Stimulated activated naive CD8-positive, alpha-beta T cell treated with anti-CD3 and anti-CD28 coated beads, Interleukin-15, amount 100 ng/mL, for 72 hours (primary cell): ENCODE results near the gene BEND6.
"Not testable (repeated sequence)": the region's sequence is repeated elsewhere in the genome, so short reads cannot be mapped to it uniquely, and the experiment has no call there.

ENCODE experiments used
- ATAC-seq: fragments of 150-1000 bp; cut with Tn5 transposase; 2 replicates; pipeline ENCODE4 v1.10.0; 2021; ENCODE audit warnings: mild to moderate bottlenecking, moderate library complexity
- DNase-seq, 2 donors: peaks; one replicate each; pipeline ENCODE4 v3.0.0; 2021 to 2022
- H3K27ac Mint-ChIP-seq, 2 donors: one replicate each; pipeline ENCODE4 v1.8.0; 2022; ENCODE audit warnings: mild to moderate bottlenecking in 2 of 2, mixed read lengths in 2 of 2, moderate library complexity in 2 of 2
- H3K27me3 Mint-ChIP-seq: one replicate; pipeline ENCODE4 v1.8.0; 2022; ENCODE audit warnings: mixed read lengths
- H3K4me1 Mint-ChIP-seq: one replicate; pipeline ENCODE4 v1.8.0; 2022; ENCODE audit warnings: mild to moderate bottlenecking, mixed read lengths
- H3K4me3 Mint-ChIP-seq, 2 donors: one replicate each; pipeline ENCODE4 v1.8.0; 2022; ENCODE audit warnings: mild to moderate bottlenecking in 2 of 2, mixed read lengths in 2 of 2, moderate library complexity in 1 of 2
- H3K9me3 Mint-ChIP-seq, 2 donors: one replicate each; pipeline ENCODE4 v1.8.0; 2022; ENCODE audit warnings: mixed read lengths in 2 of 2

The BEND6 gene

DNA sequence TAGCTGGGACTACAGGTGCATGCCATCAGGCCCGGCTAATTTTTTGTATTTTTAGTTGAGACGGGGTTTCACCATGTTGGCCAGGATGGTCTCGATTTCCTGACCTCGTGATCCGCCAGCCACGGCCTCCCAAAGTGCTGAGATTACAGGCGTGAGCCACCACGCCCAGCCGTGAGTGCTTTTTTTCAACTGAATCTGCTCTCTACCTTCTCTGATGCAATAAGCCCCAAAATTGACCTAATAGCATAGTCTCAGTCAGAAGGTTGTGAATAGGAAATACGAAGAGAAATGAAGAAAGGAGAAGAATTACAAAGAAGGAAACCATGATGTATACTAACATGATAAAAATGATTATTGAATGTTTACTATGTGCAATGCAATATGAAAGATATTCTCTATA, 33.2 kb downstream of the BEND6 start:
- DNase-seq (no peak), ATAC-seq (no peak)
- Mint-ChIP-seq H3K27ac (no peak overlapping the region), H3K4me3 (no peak overlapping the region), H3K4me1 (no peaks in the 10 kb centered on the region), H3K27me3 (peaks cover 28% of the 10 kb centered on the region), H3K9me3 (no peaks in the 10 kb centered on the region)

DNA sequence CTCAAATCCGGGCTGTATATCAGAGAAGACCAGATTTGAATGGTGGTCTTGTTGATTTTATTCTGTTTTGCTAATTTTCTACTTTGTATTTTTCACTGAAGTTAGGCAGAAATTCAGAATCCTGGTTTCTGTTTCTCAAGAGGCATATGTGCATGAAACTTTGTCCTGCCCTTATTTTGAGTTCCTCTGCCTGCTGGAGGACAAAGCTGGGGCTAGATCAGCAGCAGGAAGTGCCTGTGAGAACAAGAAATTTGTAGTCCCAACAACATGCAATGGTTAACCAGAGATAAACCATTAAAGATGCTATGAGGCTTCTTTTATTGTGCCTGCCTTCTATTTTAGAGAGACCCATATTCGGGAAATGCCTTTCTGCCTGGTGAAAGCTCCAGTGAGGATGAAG, 37.1 kb downstream of the BEND6 start:
- no peak for ATAC-seq
- no peak overlapping the region for H3K27ac Mint-ChIP-seq
- no peaks in the 10 kb centered on the region for H3K4me1 Mint-ChIP-seq
- H3K4me3 Mint-ChIP-seq = no peak overlapping the region
- H3K27me3 Mint-ChIP-seq = peaks cover 24% of the 10 kb centered on the region
- no peaks in the 10 kb centered on the region for H3K9me3 Mint-ChIP-seq
- DNase-seq = no peak

DNA sequence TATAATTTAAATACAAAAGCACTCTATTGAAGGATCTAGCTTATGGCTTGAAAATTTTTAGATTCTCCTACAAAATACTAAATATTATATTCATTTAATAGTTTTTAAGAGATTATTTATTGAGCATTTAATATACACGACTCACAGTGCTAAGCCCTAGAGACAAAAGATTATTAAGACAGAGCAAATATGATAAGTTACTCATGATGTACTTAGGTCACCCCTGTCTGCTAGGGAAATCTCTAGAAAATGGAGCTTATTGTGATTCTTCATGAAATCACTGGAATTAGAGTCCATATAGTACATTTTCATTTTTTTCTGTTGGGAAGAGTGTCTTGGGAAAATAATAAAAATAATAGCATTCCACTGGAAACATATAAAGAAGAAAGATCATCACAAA, 37.8 kb downstream of the BEND6 start:
- H3K27ac Mint-ChIP-seq = peak overlapping the region in 1 of 2 donors; percentile 54
- H3K27me3 Mint-ChIP-seq = peaks cover 29% of the 10 kb centered on the region
- DNase-seq (no peak), ATAC-seq (no peak)
- no peak overlapping the region for H3K4me3 Mint-ChIP-seq
- H3K4me1 Mint-ChIP-seq = no peaks in the 10 kb centered on the region
- H3K9me3 Mint-ChIP-seq = no peaks in the 10 kb centered on the region

DNA sequence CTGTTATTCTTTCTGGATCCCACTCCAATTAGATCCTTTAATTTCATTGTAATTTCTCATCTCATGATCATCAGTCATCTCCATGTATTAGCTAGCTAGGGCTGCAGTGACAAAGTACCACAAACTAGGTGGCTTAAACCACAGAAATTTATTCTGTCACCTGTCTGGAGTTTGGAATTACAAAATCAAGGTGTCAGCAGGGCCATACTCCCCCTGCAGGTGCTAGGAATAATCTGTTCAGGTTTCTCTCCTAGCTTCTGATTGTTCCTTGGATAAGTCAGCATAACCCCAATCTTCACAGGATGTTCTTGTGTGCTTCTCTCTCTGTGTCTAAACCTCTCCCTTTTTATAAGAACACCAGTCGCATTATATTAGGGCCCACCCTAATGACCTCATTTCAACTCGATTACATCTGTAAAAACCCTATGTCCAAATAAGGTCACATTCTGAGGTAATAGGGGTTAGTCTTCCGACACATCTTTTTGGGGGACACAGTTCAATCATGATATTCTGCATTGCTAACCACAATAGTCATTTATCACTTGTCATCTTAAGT, 40.5 kb downstream of the BEND6 start:
- peaks cover 0 to 6% of the 10 kb centered on the region in 2 donors for H3K9me3 Mint-ChIP-seq
- ATAC-seq (no peak), DNase-seq (no peak)
- H3K27me3 Mint-ChIP-seq = peaks cover 19% of the 10 kb centered on the region
- no peak overlapping the region for H3K4me3 Mint-ChIP-seq
- no peaks in the 10 kb centered on the region for H3K4me1 Mint-ChIP-seq
- no peak overlapping the region for H3K27ac Mint-ChIP-seq

DNA sequence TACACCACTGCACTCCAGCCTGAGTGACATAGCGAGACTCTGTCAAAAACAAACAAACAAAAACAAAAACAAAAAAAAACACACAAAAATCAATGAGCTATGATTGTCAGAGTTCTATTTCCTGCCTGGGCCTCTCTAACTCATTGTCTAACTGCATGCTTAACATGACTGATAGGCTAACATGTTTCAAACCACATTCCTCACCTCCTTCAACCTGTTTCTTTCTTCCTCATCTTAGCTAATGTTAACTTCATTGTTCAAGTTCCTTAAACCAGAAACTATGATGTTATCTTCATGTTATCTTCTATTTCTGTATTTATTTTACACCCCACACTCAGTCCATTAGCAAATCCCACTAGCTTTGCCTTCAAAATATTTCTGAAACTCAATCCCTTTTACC, 41.5 kb downstream of the BEND6 start:
- Mint-ChIP-seq H3K9me3 (peaks cover 0 to 6% of the 10 kb centered on the region in 2 donors), H3K4me3 (no peak overlapping the region), H3K27me3 (peaks cover 17% of the 10 kb centered on the region), H3K4me1 (no peaks in the 10 kb centered on the region), H3K27ac (no peak overlapping the region)
- DNase-seq = no peak
- ATAC-seq = no peak

DNA sequence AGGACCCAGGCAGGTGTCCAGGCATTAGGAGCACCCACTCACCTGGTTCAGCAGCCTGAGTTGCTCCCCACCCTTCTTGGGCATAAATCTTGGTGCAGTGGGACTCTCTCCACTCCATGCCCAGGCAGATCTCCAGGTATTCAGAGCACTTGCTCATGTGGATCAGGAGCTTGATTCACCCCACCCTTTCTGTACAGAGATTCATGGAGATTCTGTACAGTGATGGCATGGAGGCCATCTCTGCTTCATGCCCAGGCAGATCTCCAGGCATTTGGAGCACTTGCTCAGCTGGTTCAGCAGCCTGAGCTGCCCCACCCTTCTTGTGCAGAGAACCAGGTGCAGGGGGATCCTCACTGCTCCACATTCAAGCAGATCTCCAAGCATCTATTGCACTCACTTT, 44.1 kb downstream of the BEND6 start:
- no peak for DNase-seq
- peaks cover 0 to 6% of the 10 kb centered on the region in 2 donors for H3K9me3 Mint-ChIP-seq
- no peak overlapping the region for H3K27ac Mint-ChIP-seq
- H3K27me3 Mint-ChIP-seq = peaks cover 23% of the 10 kb centered on the region
- no peak overlapping the region for H3K4me3 Mint-ChIP-seq
- no peak for ATAC-seq
- no peaks in the 10 kb centered on the region for H3K4me1 Mint-ChIP-seq

DNA sequence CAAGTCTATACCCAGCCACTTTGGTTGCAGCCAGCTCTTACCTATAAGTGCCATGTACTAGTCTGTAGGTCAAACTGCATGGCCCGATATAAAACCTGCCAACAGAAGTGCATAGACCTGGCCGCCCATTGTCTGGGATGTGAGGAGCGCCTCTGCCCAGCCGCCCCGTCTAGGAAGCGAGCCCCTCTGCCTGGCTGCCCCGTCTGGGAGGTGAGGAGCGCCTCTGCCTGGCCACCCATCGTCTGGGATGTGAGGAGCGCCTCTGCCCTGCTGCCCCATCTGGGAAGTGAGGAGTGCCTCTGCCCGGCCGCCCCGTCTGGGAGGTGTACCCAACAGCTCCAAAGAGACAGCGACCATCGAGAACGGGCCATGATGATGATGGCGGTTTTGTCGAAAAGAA, 44.8 kb downstream of the BEND6 start:
- H3K4me1 Mint-ChIP-seq, ATAC-seq, H3K4me3 Mint-ChIP-seq, H3K9me3 Mint-ChIP-seq, DNase-seq: not testable (repeated sequence)
- peak overlapping the region in 1 of 2 donors; percentile 34 for H3K27ac Mint-ChIP-seq
- H3K27me3 Mint-ChIP-seq = peaks cover 23% of the 10 kb centered on the region

DNA sequence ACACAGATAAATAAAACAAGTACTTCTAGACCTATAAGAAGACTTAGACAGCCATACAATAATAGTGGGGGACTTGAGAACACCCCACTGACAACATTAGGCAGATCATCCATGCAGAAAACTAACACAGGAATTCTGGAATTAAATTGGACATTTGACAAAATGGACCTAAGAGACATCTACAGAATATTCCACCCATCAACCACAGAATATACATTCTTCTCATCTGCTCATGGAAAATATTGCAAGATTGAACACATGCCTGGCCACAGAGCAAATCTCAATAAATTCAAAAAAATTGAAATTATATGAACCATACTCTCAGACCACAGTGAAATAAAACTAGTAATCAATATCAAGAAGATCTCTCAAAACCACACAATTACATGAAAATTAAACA, 47.3 kb downstream of the BEND6 start:
- peaks cover 0 to 6% of the 10 kb centered on the region in 2 donors for H3K9me3 Mint-ChIP-seq
- no peaks in the 10 kb centered on the region for H3K4me1 Mint-ChIP-seq
- H3K27ac Mint-ChIP-seq = no peak overlapping the region
- peaks cover 20% of the 10 kb centered on the region for H3K27me3 Mint-ChIP-seq
- ATAC-seq = no peak
- DNase-seq = no peak
- no peak overlapping the region for H3K4me3 Mint-ChIP-seq

DNA sequence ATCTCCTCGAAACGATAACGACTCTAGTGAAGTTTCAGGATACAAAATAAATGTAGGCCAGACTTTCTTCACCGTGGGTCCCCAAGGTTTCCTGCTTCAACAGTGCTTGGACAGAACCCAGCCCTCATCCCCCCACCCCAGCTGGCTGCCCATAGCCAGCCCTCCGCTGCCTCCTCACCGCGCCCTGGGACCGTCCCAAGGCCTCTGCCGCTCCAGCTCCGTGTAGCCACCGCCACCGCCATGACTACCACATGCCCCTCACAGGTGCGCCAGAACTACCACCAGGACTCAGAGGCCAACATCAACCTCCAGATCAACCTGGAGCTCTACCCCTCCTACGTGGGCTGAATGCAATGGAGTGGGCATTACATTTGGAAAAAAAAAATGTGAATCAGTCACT, 49.4 kb downstream of the BEND6 start:
- Mint-ChIP-seq H3K27ac (no peak overlapping the region), H3K9me3 (no peaks in the 10 kb centered on the region), H3K27me3 (peaks cover 16% of the 10 kb centered on the region), H3K4me3 (no peak overlapping the region), H3K4me1 (no peaks in the 10 kb centered on the region)
- DNase-seq (no peak), ATAC-seq (no peak)

DNA sequence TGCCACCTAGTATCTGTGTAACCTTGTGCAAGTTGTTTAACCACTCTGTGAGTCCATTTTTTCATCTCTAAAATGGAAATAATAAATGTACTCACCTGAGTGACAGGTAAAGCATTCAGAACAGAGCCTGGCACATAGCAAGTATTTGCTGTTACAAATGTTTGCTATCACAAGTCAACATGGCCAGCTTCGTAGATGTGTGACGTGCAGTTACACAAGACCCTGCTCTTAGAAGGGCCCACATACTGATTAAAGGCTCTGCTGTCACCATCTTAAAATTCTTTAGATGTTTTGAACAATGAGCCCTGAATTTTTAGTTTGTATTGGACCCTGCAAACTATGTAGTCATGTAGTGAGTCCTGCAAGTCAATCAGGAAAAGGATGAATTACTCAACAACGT, 51.2 kb downstream of the BEND6 start:
- Mint-ChIP-seq H3K27me3 (peaks cover 23% of the 10 kb centered on the region), H3K27ac (no peak overlapping the region), H3K9me3 (no peaks in the 10 kb centered on the region), H3K4me1 (no peaks in the 10 kb centered on the region), H3K4me3 (no peak overlapping the region)
- DNase-seq (no peak), ATAC-seq (no peak)

DNA sequence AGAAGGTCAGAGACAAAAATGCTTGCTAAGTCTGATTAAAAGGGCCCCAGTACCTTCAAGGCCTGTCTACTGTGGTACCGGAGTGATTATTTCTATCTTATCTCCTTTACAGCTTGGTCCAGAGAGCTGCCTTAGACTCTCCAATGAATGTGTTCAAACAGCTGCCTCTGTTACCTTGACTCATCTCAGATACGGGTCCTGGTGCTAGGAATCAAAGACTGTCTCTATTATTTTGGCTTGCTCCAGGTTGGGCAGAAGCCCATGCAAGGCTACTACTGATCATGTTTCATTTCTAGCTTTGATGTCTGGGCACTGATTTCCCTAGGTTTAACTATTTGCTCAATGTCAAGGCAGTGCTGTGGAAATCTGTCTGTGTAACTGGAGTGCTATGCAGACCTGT, 53.2 kb downstream of the BEND6 start:
- ATAC-seq, DNase-seq, H3K9me3 Mint-ChIP-seq, H3K4me1 Mint-ChIP-seq, H3K4me3 Mint-ChIP-seq, H3K27ac Mint-ChIP-seq: not testable (repeated sequence)
- H3K27me3 Mint-ChIP-seq = peaks cover 16% of the 10 kb centered on the region

DNA sequence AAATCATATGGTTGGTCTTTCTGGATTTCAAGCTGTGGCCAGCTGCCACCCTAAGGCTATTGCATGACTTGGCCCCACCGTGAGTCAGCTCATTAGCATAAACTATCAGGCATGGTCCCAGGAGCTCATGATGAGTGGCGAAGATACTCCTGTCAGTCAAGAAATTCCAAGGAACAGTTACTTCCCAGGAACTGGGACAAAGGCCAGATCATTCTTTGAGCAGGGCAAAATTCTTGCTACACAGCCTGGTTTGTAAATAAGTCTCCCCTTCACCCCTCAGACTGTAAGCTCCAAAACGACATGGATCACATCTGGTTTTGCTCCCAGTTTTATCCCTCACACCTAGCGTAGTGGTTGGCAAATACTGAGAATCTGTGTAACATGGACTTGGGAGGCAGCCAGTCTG, 58.6 kb downstream of the BEND6 start:
- peaks cover 14% of the 10 kb centered on the region for H3K27me3 Mint-ChIP-seq
- DNase-seq = no peak
- H3K4me1 Mint-ChIP-seq = no peaks in the 10 kb centered on the region
- ATAC-seq = no peak
- no peaks in the 10 kb centered on the region for H3K9me3 Mint-ChIP-seq
- no peak overlapping the region for H3K4me3 Mint-ChIP-seq
- no peak overlapping the region for H3K27ac Mint-ChIP-seq

DNA sequence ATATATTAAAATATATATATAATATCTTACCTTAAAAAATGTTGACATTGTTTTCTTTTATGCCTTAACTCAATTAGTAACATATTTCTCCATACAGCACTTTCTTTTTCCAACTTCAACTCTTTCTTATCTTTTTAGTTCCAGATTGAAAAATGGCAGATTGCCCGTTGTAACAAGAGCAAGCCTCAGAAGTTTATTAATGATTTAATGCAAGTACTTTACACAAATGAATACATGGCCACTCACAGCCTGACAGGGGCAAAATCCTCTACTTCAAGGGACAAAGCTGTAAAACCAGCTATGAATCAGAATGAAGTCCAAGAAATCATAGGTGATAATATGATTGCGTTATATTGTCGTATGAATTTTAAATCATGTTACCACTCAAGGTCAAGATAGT, 62.2 kb downstream of the BEND6 start:
- DNase-seq = no peak
- Mint-ChIP-seq H3K9me3 (no peaks in the 10 kb centered on the region), H3K27me3 (peaks cover 7% of the 10 kb centered on the region), H3K4me3 (no peak overlapping the region), H3K4me1 (no peaks in the 10 kb centered on the region), H3K27ac (no peak overlapping the region)
- ATAC-seq = no peak

DNA sequence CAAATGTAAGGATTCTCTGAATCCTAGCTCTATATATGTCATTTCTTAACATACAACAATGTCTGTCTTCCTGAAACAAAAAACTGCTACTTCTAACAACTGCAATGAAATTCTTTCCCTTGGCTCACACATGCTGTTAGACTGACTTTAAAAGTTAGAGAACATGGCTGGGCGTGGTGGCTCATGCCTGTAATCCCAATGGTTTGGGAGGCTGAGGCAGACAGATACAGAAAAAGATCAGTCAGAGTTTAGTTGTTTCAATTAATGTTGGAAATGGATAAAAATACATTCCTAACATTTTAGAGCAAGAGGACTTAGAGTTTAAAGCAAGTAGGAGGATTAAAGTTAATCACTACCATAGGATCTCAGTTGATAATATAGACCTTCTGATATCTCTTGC, 62.9 kb downstream of the BEND6 start:
- Mint-ChIP-seq H3K27ac (no peak overlapping the region), H3K4me1 (no peaks in the 10 kb centered on the region)

DNA sequence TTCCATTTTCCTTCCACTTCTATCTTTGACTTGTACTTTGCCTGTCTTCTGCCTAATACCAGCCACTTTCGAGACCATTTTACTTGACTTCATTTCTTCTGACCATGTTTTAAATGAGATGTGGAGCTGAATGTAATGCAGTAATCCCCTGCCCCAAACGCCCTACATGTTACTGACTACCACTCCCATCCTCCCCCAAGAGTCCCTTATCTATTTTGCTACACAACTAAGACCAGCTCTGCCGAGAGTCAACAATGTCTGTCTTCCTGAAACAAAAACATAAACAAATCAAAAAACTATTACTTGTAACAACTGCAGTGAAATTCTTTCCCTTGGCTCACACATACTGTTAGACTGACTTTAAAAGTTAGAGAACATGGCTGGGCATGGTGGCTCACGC, 64.5 kb downstream of the BEND6 start:
- DNase-seq = no peak
- no peak for ATAC-seq
- Mint-ChIP-seq H3K4me3 (no peak overlapping the region), H3K27me3 (peaks cover 7% of the 10 kb centered on the region), H3K9me3 (peaks cover under 1 to 2% of the 10 kb centered on the region in 2 donors), H3K4me1 (no peaks in the 10 kb centered on the region), H3K27ac (no peak overlapping the region)

More for the DNA sequence above, 62.9 kb downstream of the BEND6 start:
- ATAC-seq = no peak
- peaks cover 7% of the 10 kb centered on the region for H3K27me3 Mint-ChIP-seq
- DNase-seq = no peak
- no peak overlapping the region for H3K4me3 Mint-ChIP-seq
- no peaks in the 10 kb centered on the region for H3K9me3 Mint-ChIP-seq

DNA sequence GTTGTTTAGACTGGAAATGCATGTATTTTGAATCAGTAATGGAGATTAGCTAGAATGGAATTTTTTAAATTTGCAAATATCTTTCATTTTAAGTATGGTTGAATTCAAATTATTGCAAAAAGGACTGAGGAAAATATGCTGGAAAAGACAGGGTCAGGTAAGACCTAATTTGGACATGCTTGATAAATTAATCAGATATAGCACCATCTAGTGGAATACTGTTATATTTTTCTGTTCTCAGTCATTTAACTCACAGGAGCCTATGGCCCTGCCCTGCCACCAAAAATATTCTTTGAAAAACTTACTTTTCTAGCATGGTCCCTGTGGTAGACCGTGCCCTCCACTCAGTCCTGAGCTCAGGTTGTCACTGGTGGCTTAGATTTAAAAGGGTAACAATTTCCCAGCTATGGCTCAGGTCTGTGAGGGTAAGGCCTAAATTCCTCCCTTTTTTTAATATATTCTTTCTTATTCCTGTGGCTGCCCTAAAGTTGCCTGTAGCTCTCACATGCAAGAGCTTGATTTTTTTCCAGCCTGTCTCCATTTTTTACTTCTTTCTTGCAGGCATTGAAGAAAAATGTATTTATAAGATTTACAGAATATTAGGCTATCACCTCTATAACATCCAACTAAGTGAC, 66.3 kb downstream of the BEND6 start:
- H3K27me3 Mint-ChIP-seq = peaks cover 16% of the 10 kb centered on the region
- no peak overlapping the region for H3K4me3 Mint-ChIP-seq
- DNase-seq (no peak), ATAC-seq (peak; percentile 62)
- H3K4me1 Mint-ChIP-seq = no peaks in the 10 kb centered on the region
- H3K9me3 Mint-ChIP-seq = peaks cover 15 to 18% of the 10 kb centered on the region in 2 donors
- H3K27ac Mint-ChIP-seq = no peak overlapping the region

DNA sequence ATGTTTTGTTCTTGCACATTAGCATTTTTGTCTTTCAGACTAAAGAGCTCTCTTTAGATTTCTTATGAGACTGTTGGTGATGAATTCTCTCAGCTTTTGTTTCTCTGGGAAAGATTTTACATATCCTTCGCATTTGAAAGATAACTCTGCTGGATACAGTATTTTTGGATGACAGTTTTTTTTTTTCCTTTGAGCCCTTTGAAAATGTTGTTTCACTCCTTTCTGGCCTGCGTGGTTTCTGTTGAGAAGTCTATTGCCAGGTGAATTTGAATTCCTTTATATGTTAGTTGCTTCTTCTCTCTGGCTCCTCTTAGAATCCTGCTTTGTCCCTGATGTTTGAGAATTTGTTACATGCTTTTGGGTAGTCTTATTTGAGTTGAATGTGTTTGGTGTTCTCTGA, 69.4 kb downstream of the BEND6 start:
- no peak for DNase-seq
- Mint-ChIP-seq H3K4me3 (no peak overlapping the region), H3K27ac (no peak overlapping the region), H3K4me1 (no peaks in the 10 kb centered on the region), H3K9me3 (peaks cover 15 to 18% of the 10 kb centered on the region in 2 donors), H3K27me3 (peaks cover 9% of the 10 kb centered on the region)
- no peak for ATAC-seq
